Measurements from ENCODE around the gene BPTF.

- TF ChIP-seq CTCF (IDR thresholded peaks at IDR 0.05; ENCODE audit: insufficient read depth, low read length, poor library complexity, severe bottlenecking) (no peak), EZH2phosphoT487 (conservative IDR thresholded peaks at IDR 0.05; ENCODE audit: low read length) (no peak)
Measured at GRCh38 chr17:67813803-67814180, 11.5 kb upstream of the BPTF start.

All from SU-DHL-6 (cell line).